WI38 (cell line): Measurements from ENCODE around the gene TTC21A.
A peak's percentile ranks its signal among the peaks of the same experiment; 100 is the strongest.

Experiments
- H3K4me3 ChIP-seq: 2 replicates; pipeline ENCODE4 v1.5.1; 2011; ENCODE audit warnings: low read depth, mild to moderate bottlenecking, control low read depth, low read length
- TF ChIP-seq, protein P1 (sequence below): IDR thresholded peaks from 2 replicates; pipeline ENCODE4 v1.5.1; 2012; ENCODE audit warnings: low read depth, mild to moderate bottlenecking, control low read depth, low read length

Gene TTC21A

DNA sequence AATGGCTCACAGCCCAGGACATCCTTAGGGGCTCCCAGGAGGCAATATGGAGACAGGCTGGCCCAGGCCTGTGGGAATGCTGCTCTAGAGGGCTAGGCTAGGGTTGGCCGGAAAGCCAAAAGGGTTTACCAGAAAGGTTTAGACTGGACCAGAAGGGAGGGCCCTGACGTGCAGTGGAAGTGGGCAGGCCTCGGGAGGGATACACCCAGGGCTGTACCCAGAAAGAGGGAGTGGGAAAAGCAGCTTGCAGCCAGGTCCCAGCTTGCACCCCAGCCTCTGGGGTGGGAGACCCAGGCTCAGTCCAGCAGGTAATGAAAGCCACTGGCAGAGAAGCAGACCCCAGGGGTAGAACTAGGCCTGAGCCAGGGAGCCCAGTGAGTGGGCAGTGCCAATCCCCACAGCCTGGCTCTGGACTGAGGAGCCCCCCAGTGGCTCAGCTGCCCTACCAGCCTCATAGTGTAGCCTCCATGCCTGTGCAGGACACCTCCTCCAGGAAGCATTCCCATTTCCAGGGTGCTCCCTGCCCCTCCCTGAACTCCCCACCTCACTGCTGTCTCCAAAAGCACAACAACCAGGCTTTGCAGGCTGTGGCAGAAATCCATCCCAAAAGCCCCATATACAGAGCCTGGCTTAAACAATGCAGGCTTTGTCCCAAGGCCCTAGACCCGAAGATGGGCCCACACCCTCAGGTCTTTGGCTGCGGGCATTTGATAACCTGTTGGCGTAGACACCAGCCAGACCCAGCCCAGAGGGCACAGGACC lies 3.5 kb upstream of the TTC21A start:
- no peak overlapping the region for H3K4me3 ChIP-seq
- TF ChIP-seq, protein P1, sequence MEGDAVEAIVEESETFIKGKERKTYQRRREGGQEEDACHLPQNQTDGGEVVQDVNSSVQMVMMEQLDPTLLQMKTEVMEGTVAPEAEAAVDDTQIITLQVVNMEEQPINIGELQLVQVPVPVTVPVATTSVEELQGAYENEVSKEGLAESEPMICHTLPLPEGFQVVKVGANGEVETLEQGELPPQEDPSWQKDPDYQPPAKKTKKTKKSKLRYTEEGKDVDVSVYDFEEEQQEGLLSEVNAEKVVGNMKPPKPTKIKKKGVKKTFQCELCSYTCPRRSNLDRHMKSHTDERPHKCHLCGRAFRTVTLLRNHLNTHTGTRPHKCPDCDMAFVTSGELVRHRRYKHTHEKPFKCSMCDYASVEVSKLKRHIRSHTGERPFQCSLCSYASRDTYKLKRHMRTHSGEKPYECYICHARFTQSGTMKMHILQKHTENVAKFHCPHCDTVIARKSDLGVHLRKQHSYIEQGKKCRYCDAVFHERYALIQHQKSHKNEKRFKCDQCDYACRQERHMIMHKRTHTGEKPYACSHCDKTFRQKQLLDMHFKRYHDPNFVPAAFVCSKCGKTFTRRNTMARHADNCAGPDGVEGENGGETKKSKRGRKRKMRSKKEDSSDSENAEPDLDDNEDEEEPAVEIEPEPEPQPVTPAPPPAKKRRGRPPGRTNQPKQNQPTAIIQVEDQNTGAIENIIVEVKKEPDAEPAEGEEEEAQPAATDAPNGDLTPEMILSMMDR: no peak

GRCh38 chr3:39104961-39105686 lies 2.4 kb upstream of the TTC21A start:
- no peak overlapping the region for H3K4me3 ChIP-seq
- TF ChIP-seq, protein P1: no peak

GRCh38 chr3:39105687-39106063 lies 1.8 kb upstream of the TTC21A start:
- H3K4me3 ChIP-seq: no peak overlapping the region; the same call in 1 of the 2 replicates
- TF ChIP-seq, protein P1: no peak

DNA sequence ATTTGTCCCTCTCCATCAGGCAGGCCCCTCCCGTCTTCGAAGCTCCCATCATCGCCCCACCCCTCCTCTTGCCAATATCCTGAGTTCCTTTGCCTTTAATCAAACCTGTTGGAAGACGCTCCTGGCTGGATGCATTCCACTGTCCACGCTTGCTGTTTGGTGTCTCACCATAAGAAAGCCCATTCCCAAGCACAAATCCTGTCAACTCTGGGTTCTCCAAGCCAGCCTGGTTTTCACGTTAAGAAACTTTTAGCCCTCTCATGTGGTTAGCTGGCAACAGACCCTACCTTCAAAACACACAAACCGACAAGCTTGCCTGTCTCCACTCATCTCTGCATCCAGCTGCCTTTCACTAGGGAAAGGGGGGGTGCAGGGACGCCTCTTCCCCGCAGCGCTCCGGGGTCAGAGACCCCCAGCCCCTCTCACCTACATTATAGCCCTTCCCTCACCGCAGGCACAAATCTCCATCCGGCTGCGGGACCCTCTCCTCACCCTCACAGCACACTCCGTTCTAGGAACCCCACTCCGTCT lies 1.1 kb upstream of the TTC21A start:
- TF ChIP-seq, protein P1: no peak
- peak overlapping the region; percentile 95 for H3K4me3 ChIP-seq

- peak overlapping the region; percentile 95 for H3K4me3 ChIP-seq
- TF ChIP-seq, protein P1: no peak
Measured at GRCh38 chr3:39106851-39107387, 561 bp upstream of the TTC21A start.

DNA sequence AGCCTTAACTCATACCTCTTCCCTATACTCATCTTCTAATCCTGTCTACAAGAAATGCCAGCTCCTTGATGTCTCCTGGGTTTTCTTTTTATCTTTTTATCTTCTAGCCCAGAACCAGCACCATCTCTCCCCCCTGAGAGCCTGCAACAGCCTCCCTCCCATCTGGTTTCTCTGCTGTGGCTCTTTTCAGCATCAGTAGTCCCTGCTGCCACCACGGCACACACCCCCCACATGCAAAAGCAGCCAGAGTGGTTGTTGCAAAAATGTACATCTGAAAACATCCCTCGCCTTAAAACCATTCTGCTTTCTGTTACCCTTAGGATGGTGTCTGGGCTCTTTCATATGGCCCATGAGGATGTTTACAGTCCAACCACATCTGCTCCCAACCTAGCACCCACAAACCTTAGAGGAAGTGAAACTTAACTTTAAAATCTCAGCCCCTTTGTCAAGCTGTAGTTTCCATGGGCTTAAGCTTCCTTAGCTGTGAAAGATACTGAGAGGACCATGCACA lies 775 bp downstream of the TTC21A start:
- TF ChIP-seq, protein P1: no peak
- peak overlapping the region; percentile 95 for H3K4me3 ChIP-seq
